ENCODE data around the gene XRN2.

The XRN2 gene

DNA sequence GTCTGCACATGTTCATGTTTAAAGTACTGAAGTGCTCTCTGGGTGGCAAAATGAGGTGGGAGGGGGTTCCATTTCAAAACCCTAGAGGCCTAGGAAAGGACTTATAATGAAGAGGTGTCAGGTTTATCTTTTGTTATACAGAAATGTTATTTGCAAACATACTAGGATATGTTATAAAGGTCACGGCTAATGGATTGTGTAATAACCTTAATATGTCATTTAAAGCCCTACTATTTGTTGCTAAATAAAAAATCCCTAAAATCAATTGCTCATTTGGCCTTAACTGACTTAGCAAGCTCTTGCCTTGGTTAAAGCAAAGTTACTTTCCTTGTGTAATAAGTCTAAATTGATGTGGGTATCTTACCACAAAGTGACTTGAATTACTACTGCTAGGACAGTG is 85.4 kb downstream of the XRN2 start:
- peaks cover 43% of the 10 kb centered on the region for H3K36me3 ChIP-seq (ENCODE audit: control insufficient read depth, insufficient read depth, low read length)
- H3K27ac ChIP-seq (ENCODE audit: low read depth, low read length, severe bottlenecking), result no peak overlapping the region
- no peak overlapping the region for H3K4me3 ChIP-seq (ENCODE audit: extremely low read depth, insufficient read depth, low read length, poor library complexity, severe bottlenecking)
- no peaks in the 10 kb centered on the region for H3K9me3 ChIP-seq (ENCODE audit: control insufficient read depth, low read length)
- WGBS, 2 experiments (ENCODE audit: insufficient coverage in 2 of 2), result no CpG with 5 or more reads among the region's 1 CpG
- no peaks in the 10 kb centered on the region for H3K4me1 ChIP-seq (ENCODE audit: control insufficient read depth, insufficient read depth, low read length, poor library complexity, severe bottlenecking)

DNA sequence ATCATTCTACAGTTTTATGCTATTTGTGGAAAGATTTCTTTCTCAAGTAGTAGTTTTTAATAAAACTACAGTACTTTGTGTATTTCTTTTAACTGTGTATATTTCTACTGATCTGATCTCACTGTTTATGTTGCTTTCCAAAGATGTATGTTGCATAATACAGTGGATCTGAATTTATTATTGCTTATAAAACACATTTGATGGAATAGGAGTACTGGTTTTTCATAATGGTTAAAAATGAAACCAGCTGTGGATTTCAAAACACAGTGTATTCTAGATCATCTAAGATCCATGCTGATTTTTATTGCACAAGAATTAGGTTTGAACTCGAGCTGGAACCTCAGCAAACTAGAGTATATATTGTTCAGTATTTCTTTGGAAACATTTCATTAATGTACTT is 86.2 kb downstream of the XRN2 start:
- Histone ChIP-seq H3K4me1 (ENCODE audit: control insufficient read depth, insufficient read depth, low read length, poor library complexity, severe bottlenecking) (no peaks in the 10 kb centered on the region), H3K27ac (ENCODE audit: low read depth, low read length, severe bottlenecking) (no peak overlapping the region), H3K36me3 (ENCODE audit: control insufficient read depth, insufficient read depth, low read length) (peaks cover 39% of the 10 kb centered on the region), H3K9me3 (ENCODE audit: control insufficient read depth, low read length) (no peaks in the 10 kb centered on the region), H3K4me3 (ENCODE audit: extremely low read depth, insufficient read depth, low read length, poor library complexity, severe bottlenecking) (no peak overlapping the region)
- no CpG with 5 or more reads among the region's 1 CpG for WGBS, 2 experiments (ENCODE audit: insufficient coverage in 2 of 2)

DNA sequence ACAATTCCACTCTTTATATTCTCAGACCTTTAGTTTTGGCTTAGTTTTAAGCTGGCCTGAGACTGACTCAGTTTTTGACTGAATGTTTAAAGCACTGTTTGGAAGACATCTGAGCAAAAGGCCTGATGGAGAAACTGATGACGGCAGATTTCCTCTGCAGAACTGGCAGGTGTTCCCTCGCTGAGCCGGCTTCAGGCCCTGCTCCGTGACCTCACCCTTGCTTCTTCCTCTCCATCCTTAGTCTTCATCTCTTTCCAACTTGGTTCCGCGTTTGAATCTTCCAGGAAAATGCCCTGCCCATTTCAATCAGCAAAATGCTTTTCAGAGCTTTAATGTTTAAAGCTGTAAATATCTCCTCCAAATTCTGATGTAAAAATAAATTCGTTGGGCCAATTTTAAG is 87.6 kb downstream of the XRN2 start:
- H3K4me3 ChIP-seq (ENCODE audit: extremely low read depth, insufficient read depth, low read length, poor library complexity, severe bottlenecking), result no peak overlapping the region
- H3K9me3 ChIP-seq (ENCODE audit: control insufficient read depth, low read length), result no peaks in the 10 kb centered on the region
- no peak overlapping the region for H3K27ac ChIP-seq (ENCODE audit: low read depth, low read length, severe bottlenecking)
- WGBS, 2 experiments (ENCODE audit: insufficient coverage in 2 of 2), result 51 to 54% methylated on average over 4 to 6 of the region's 7 CpGs
- no peaks in the 10 kb centered on the region for H3K4me1 ChIP-seq (ENCODE audit: control insufficient read depth, insufficient read depth, low read length, poor library complexity, severe bottlenecking)
- H3K36me3 ChIP-seq (ENCODE audit: control insufficient read depth, insufficient read depth, low read length), result peaks cover 34% of the 10 kb centered on the region

DNA sequence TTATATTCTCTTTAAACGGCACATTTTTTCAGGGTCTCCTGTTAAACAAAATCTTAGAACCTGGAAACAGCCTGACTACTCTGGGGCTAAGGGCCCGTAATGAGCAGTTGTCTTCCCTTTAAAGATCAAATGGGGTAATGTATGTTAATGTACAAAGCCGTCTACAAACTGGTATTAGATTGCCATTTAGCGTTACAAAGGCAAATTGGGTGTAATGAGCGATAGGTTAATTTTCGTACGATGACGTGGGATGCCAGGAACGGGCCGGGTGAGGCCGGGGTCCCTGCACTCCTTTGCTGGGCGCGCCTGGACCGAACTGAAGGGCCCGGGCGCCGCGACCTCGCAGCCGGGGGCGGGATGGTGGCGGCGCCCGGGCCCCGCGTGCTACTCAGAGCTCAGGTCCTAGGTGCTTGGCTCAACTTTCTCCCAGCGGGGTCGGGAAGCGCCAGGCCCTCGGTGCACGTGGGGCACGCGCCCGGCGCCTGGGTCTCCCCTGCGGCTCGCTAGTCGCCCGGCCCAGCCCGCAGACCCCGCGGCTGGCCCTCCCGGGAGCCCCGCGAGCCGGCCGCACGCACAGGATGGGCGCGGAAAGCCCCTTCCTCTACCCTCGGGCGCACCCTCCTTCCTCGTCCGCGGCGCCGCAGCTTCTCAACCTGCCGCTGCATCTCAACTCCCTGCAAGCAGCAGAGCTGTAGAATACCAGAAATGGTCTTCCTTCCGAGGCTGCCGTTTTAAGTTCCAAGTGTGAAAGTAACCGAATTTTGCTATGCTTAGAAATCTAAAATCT is 88.2 kb downstream of the XRN2 start:
- Histone ChIP-seq H3K9me3 (ENCODE audit: control insufficient read depth, low read length) (no peaks in the 10 kb centered on the region), H3K27ac (ENCODE audit: low read depth, low read length, severe bottlenecking) (no peak overlapping the region), H3K4me3 (ENCODE audit: extremely low read depth, insufficient read depth, low read length, poor library complexity, severe bottlenecking) (peak overlapping the region; percentile 3), H3K4me1 (ENCODE audit: control insufficient read depth, insufficient read depth, low read length, poor library complexity, severe bottlenecking) (no peaks in the 10 kb centered on the region), H3K36me3 (ENCODE audit: control insufficient read depth, insufficient read depth, low read length) (peaks cover 28% of the 10 kb centered on the region)
- WGBS, 2 experiments (ENCODE audit: insufficient coverage in 2 of 2), result 2 to 3% methylated on average over 41 to 46 of the region's 61 CpGs

DNA sequence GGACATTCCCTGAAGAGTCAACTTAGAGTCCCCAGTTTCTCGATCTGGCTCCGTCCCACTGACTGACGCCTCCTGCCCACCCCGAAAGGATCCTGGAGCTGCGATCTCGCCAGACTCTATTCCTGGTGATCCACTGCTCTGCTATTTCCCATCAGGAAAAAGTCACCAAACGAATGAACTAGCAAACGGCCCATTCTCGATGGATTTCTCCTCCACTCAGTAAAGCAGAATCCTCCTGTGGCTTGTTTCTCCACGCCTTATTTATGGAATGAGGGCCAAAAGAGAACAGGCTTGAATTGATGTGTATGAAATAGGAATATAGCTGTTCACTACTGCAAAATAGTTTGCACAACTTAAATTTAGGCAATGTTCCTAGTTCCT is 88.8 kb downstream of the XRN2 start:
- no peak overlapping the region for H3K27ac ChIP-seq (ENCODE audit: low read depth, low read length, severe bottlenecking)

DNA sequence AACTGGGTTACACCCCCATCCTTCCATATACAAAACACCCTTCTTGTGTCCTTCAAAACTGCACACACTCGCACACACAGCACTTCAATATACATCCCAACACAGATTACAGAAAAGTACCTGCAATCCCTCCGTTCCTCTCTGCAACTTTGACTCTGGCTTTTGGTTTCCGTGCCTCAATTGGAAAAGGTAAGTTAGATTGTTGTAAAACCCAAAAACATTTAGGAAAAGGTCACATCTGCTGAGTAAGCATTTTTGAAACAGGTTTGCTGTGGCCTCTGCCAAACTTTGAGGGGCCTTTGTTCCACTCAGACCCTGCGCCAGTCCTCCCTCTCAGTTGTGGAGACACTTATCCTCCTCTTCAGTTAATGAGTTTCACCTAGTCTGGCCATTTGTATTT is 90.0 kb downstream of the XRN2 start:
- Histone ChIP-seq H3K36me3 (ENCODE audit: control insufficient read depth, insufficient read depth, low read length) (peaks cover 12% of the 10 kb centered on the region), H3K9me3 (ENCODE audit: control insufficient read depth, low read length) (no peaks in the 10 kb centered on the region), H3K4me3 (ENCODE audit: extremely low read depth, insufficient read depth, low read length, poor library complexity, severe bottlenecking) (no peak overlapping the region), H3K4me1 (ENCODE audit: control insufficient read depth, insufficient read depth, low read length, poor library complexity, severe bottlenecking) (no peaks in the 10 kb centered on the region), H3K27ac (ENCODE audit: low read depth, low read length, severe bottlenecking) (no peak overlapping the region)
- 25% methylated on average over 2 of the region's 4 CpGs; no CpG with 5 or more reads in 1 of the 2 experiments for WGBS, 2 experiments (ENCODE audit: insufficient coverage in 2 of 2)

More for the DNA sequence above, 88.8 kb downstream of the XRN2 start:
- Histone ChIP-seq H3K9me3 (ENCODE audit: control insufficient read depth, low read length) (no peaks in the 10 kb centered on the region), H3K4me3 (ENCODE audit: extremely low read depth, insufficient read depth, low read length, poor library complexity, severe bottlenecking) (no peak overlapping the region), H3K36me3 (ENCODE audit: control insufficient read depth, insufficient read depth, low read length) (peaks cover 22% of the 10 kb centered on the region), H3K4me1 (ENCODE audit: control insufficient read depth, insufficient read depth, low read length, poor library complexity, severe bottlenecking) (no peaks in the 10 kb centered on the region)
- 2% methylated on average over 6 of the region's 10 CpGs for WGBS, 2 experiments (ENCODE audit: insufficient coverage in 2 of 2)

DNA sequence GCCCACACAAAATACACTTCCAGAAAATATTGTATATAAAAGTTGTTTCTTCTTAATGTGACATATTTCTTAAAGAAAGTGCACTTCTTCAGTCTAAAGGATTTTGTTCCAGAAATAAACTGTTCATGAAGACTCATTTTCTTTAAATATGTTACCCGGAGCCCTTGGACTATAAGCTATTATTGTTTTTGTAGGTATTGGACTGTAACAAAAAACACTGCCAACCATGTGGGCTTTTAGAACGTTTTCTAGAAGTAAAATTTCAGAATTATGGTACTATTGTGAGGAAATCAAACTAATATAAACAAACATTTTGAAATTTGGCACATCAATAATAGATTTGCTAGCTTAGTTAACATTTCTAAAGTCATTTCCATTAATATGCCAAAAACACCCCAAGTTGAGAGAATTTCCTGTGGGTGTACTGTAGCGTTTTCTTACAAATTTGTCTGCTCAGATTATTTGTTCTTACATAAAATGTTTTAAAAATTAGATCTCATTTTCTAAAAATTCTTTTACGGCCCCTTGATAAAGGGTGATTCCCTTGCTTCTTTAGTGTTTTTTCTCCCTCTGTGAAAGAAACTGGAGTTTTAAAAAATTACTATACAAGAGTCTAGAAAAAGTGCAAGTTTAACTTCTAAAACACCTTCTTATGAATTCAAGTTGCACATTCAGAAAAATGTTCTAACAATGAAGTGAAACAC is 90.8 kb downstream of the XRN2 start:
- 40% methylated on average over 1 of the region's 4 CpGs; no CpG with 5 or more reads in 1 of the 2 experiments for WGBS, 2 experiments (ENCODE audit: insufficient coverage in 2 of 2)
- no peak overlapping the region for H3K4me3 ChIP-seq (ENCODE audit: extremely low read depth, insufficient read depth, low read length, poor library complexity, severe bottlenecking)
- no peaks in the 10 kb centered on the region for H3K9me3 ChIP-seq (ENCODE audit: control insufficient read depth, low read length)
- no peak overlapping the region for H3K27ac ChIP-seq (ENCODE audit: low read depth, low read length, severe bottlenecking)
- no peaks in the 10 kb centered on the region for H3K4me1 ChIP-seq (ENCODE audit: control insufficient read depth, insufficient read depth, low read length, poor library complexity, severe bottlenecking)
- peaks cover 6% of the 10 kb centered on the region for H3K36me3 ChIP-seq (ENCODE audit: control insufficient read depth, insufficient read depth, low read length)

DNA sequence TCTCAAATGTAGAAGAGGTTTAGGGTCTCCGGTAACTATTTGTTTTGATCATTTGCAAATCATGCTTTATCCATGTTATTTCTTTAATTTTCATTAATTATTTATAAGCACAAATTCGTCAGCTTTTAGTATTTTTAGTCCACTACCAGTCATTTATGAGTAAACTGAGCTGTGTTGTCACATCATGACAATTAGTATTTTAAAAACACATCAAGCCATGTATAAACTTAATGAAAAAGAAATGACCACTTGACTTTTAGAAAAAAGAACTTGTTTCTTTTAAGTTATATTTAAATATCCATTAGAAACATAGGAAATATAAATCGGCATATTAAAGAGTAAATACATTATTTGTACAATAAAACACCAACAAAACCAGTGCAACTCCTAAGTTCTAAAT is 91.4 kb downstream of the XRN2 start:
- Histone ChIP-seq H3K4me1 (ENCODE audit: control insufficient read depth, insufficient read depth, low read length, poor library complexity, severe bottlenecking) (no peaks in the 10 kb centered on the region), H3K9me3 (ENCODE audit: control insufficient read depth, low read length) (no peaks in the 10 kb centered on the region), H3K36me3 (ENCODE audit: control insufficient read depth, insufficient read depth, low read length) (peaks cover 3% of the 10 kb centered on the region), H3K4me3 (ENCODE audit: extremely low read depth, insufficient read depth, low read length, poor library complexity, severe bottlenecking) (no peak overlapping the region), H3K27ac (ENCODE audit: low read depth, low read length, severe bottlenecking) (no peak overlapping the region)
- no CpG with 5 or more reads among the region's 3 CpGs for WGBS, 2 experiments (ENCODE audit: insufficient coverage in 2 of 2)

DNA sequence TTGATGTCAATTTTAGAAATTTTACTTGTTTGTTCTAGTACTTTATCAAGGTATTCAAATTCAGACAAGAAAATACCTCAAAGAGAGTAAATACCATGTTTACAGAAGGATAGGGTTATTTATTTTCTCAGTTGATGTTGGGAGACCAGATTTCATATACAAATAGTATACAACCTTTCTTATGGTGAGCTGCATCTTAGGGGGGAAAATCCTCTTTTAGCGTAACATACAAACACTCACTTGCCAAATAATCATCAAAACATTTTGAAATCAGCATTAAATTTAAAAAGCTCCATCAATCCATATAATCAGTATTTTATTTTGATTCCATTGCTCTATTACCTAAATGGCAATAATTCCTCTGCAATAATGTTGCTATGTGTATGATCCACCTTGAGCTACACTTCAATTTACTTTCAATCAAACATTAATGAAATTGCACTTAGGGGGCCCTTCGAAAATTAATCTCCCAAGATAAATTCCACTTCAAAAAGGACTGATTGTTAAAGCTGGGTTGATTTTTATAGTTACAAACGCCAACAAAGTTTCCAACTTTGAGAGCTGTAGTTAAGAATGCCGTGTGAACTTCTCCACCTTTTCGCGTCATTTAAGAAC is 92.0 kb downstream of the XRN2 start:
- Histone ChIP-seq H3K36me3 (ENCODE audit: control insufficient read depth, insufficient read depth, low read length) (peaks cover 3% of the 10 kb centered on the region), H3K4me3 (ENCODE audit: extremely low read depth, insufficient read depth, low read length, poor library complexity, severe bottlenecking) (no peak overlapping the region), H3K4me1 (ENCODE audit: control insufficient read depth, insufficient read depth, low read length, poor library complexity, severe bottlenecking) (no peaks in the 10 kb centered on the region), H3K9me3 (ENCODE audit: control insufficient read depth, low read length) (no peaks in the 10 kb centered on the region), H3K27ac (ENCODE audit: low read depth, low read length, severe bottlenecking) (no peak overlapping the region)
- WGBS, 2 experiments (ENCODE audit: insufficient coverage in 2 of 2), result 0% methylated on average over 2 to 5 of the region's 6 CpGs

DNA sequence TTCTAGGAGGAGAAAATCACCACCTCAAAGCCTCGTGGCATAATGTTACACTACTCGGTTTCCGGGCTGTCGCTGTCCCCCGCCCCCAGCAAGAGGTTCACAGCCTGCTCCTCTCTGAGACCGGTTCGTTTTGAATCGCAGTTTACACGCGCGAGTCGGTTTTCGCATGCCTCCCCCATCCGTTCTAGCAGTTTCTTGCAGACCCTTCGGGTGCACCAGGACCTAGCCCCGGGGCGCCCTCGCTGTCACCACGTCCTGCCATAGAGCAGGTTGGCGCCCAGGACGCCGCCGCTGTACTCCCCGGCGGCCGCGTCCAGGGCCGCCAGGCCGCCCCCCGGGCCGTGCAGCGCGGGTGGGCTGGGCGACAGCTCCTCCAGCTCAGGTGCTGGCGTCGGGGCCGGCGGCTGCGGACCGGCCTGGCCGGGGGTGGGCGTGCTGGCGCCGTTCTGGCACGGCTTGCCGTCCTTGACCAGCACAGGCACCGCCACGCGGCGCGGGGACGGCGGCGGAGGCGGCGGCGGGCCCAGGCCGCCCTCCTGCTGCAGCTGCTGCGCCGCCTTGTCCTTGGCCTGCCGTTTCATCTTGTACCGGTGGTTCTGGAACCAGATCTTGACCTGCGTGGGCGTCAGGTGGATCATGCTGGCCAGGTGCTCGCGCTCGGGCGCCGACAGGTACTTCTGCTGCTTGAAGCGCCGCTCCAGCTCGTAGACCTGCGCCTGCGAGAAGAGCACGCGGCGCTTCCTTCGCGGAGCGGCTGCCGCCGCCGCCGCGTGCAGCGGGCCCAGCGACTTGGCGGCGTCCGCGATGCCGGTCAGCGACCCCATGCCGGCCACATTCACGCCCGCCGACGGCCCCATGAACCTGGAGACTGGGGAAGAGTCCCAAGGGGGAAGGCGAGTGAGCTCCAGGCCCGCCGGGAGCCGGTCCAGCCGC is 92.8 kb downstream of the XRN2 start:
- WGBS, 2 experiments (ENCODE audit: insufficient coverage in 2 of 2), result 1% methylated on average over 86 to 89 of the region's 103 CpGs
- Histone ChIP-seq H3K4me3 (ENCODE audit: extremely low read depth, insufficient read depth, low read length, poor library complexity, severe bottlenecking) (no peak overlapping the region), H3K9me3 (ENCODE audit: control insufficient read depth, low read length) (no peaks in the 10 kb centered on the region)

More for the DNA sequence above, 92.8 kb downstream of the XRN2 start:
- Histone ChIP-seq H3K4me1 (ENCODE audit: control insufficient read depth, insufficient read depth, low read length, poor library complexity, severe bottlenecking) (no peaks in the 10 kb centered on the region), H3K27ac (ENCODE audit: low read depth, low read length, severe bottlenecking) (no peak overlapping the region), H3K36me3 (ENCODE audit: control insufficient read depth, insufficient read depth, low read length) (no peaks in the 10 kb centered on the region)

Data from mesodermal cell (in vitro differentiated cells).